Measurements from ENCODE around the gene SPNS2. TPM values are rescaled to one million over a fixed set of nuclear protein-coding genes. Genes with fewer than 3 reads are reported as not detected.

The SPNS2 gene
- total RNA-seq, 1 experiment from 2014 or later = 0.08 TPM

DNA sequence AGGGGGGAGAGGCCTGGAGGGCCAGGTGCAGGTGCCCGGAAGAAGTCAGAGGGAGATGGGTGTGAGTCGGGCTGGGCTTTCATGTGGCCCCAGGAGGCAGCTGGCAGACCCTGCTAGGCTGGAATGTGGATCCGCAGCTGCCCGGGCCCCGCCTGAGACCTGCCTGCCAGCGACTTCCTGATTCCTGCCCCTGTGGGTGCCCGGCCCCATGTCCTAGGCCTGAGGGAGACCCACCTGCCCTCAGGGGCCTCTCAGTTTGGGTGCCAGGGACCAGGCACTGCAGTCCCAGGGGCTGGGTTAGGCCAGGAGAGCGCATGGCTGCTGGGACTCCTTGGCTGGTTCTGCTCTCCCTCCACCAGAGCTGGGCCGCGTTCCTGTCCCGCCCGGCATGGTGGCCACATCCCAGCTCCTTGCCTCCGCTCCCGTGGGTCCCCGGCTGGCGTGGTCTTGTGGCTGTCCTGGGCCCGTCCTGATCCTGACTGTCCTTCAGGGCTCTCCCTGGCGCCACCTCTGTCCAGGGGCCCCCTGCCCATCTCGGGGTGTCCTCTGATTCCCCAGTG lies 22.1 kb upstream of the SPNS2 start:
- Histone ChIP-seq H3K27ac (no peak overlapping the region), H3K4me1 (peaks cover 10% of the 10 kb centered on the region)
- peak; percentile 19 to 24 for DNase-seq

DNA sequence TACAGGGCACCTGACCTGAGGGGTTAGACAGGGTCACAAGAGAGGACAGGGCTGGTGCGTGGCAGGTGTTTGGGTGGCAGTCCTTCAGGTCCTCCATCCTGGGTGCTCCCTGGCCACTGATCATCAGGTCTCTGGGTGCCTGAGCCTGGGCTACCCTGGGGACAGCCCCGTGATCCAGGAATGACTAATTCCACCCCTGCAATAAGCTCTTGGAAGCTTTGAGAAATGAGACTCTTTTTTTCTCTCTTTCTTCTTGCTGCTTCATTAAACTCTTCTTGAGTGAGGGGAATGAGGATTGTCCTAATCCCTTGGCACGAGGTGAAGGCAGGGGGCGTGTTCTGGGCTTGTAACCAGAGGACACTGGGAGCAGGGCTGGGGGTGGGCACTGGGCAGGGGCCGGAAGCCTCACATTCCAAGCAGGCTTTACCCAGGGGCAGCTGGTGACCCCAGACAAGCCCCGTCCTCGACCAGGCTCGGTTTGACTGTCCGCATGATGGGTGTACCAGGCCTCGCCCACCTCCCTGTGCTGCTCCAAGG lies 21.4 kb upstream of the SPNS2 start:
- no peak overlapping the region for H3K27ac ChIP-seq
- H3K9me3 ChIP-seq (replicated peaks) = no peaks in the 10 kb centered on the region
- H3K4me1 ChIP-seq = peaks cover 10% of the 10 kb centered on the region
- DNase-seq = no peak
- no peaks in the 10 kb centered on the region for H3K36me3 ChIP-seq
- no peak overlapping the region for H3K4me3 ChIP-seq
- no peaks in the 10 kb centered on the region for H3K27me3 ChIP-seq

More for the DNA sequence above, 22.1 kb upstream of the SPNS2 start:
- H3K4me3 ChIP-seq = no peak overlapping the region
- no peaks in the 10 kb centered on the region for H3K36me3 ChIP-seq
- H3K9me3 ChIP-seq (replicated peaks) = no peaks in the 10 kb centered on the region
- no peaks in the 10 kb centered on the region for H3K27me3 ChIP-seq

DNA sequence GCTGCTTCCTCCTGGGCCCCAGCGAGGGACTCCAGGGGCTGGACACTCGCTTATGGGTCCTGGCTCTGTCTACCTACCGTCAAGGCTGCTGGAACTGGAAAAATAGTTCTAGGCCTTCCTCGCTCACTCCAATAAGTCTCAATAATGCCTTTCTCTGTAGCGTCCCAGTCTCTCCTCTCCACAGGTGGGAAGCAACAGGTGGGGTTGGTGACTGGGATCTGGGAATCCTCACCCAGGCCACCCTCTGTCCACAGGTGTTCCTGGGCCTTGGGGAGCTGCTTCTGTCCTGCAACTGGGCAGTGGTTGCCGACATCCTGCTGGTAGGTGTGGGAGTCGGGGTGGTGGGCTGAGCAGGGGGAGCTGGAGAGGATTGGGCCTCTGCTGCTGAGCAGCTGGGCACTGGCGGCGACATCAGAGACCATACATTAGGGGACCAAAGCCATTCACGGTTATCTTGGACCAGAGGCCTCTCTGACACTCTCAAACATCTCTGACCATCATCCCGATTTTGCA lies 20.3 kb upstream of the SPNS2 start:
- H3K27me3 ChIP-seq = no peaks in the 10 kb centered on the region
- H3K27ac ChIP-seq = no peak overlapping the region
- no peak for DNase-seq
- no peaks in the 10 kb centered on the region for H3K9me3 ChIP-seq (replicated peaks)
- H3K4me3 ChIP-seq = no peak overlapping the region
- H3K4me1 ChIP-seq = peaks cover 10% of the 10 kb centered on the region
- H3K36me3 ChIP-seq = no peaks in the 10 kb centered on the region

DNA sequence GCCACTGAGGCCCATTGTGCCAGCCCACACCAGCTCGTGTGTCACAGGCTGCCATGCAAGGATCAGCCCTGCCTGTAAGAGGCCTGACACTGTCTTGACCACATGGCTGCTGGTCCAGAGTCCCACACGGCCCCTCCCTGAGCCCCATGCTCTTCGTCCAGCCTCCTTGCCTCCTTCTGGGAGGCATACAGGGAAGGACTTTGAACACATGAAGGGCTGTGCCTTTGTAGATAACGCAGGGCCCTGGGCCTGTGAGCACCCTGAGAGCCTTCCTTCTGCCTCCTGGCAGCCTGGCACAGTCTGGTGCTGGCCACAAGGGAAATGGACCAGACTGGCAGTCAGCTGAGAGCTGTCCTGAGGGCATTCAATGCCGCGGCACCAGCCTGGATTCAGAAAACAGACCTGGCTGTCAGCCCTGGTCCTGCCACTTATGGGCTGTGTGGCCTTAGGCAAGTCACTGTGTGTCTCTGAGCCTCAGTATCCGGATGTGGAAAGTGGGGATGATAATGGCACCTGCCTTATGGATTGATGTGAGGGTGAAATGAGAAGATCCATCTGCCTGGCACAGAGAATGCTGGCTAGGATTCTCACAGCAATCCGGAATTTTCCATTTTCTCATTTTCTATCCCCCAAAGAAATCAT lies 19.2 kb upstream of the SPNS2 start:
- Histone ChIP-seq H3K36me3 (no peaks in the 10 kb centered on the region), H3K4me3 (no peak overlapping the region), H3K9me3 (replicated peaks) (no peaks in the 10 kb centered on the region), H3K27me3 (no peaks in the 10 kb centered on the region), H3K4me1 (peaks cover 10% of the 10 kb centered on the region), H3K27ac (no peak overlapping the region)
- DNase-seq = no peak

DNA sequence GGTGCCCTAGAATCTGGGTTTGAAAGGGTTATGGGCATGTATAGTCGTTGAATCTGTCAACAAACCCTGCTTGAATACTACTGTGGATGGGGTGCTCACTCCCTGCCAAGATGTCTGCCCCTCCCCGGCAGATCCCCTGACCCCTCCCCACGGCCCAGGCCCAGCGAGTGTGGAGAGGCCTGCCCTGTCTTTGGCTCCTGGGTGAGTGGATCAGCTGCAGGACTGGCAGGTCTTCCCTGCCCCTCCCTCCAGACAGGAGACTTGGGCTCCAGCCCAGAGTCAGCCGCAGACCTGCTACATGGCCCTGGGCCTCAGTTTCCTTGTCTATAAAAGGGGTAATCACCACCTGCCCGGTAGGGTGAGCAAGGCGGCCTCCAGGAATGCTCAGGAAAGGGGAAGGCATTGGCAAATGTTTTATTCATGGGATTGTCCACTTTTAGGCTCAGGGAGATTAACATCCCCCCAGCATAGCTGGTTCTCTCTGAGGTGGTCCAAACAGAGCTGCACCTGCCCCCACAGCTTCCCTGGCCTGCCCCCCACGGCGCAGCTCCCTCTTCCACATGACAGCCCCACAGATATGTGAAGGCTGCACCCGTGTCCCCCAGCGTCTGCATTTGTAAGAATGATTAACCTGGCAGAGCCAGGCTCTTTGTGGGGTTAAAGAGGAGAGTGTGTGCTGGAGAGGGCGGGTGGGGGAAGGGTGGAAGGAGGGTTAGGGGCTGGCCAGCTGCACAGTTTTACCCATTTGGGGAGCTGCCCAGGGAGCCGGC lies 18.5 kb upstream of the SPNS2 start:
- Histone ChIP-seq H3K4me1 (peaks cover 10% of the 10 kb centered on the region), H3K9me3 (replicated peaks) (no peaks in the 10 kb centered on the region)

DNA sequence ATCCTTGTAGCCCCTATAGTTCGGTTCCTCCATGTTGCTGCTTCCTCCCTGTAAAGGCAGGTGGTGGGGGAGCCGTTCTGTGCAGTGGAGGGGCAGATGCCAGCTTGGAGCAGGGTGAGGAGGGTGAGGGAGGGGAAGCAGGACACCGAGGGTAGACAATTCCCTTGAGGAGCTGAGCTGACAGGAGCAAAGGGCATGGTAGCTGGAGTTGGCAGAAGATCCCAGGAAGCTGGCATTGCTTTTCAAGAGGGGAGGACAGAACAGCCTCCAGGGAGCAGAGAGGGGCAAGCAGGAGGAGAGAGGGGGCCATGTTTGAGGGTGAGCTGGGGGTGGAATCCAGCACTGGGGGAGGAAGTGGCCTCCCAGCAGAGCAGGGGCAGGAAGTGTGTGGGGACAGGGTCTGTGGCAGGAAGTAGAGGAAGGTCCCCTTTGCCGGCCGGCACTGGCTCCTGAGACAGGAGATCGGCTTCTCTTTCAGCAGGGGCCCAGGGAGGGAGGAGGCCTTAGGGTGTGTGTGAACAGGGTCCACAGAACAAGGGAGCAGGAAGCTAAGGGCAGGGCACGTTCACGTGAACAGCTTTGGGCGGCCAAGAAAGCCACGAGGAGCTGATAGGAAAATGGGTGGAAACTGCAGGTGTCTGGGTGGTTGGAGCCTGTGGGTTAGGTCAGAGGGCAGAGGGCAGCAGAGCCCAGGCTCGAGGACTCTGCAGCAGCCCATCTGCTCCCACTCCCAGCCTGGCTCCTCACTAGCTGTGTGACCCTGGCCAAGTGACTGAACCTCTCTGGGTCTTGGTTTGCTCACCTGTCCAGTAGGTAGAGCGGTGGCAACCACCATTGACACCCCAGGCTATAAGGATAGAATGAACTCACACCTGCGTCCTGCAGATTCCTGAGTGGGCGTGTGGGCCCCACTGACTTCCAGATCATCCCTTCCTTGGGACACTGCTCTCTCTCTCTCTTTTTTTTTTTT lies 17.5 kb upstream of the SPNS2 start:
- Histone ChIP-seq H3K9me3 (replicated peaks) (no peaks in the 10 kb centered on the region), H3K4me1 (peaks cover 5% of the 10 kb centered on the region), H3K4me3 (no peak overlapping the region), H3K27me3 (no peaks in the 10 kb centered on the region), H3K36me3 (no peaks in the 10 kb centered on the region), H3K27ac (no peak overlapping the region)
- DNase-seq = no peak

More for the DNA sequence above, 18.5 kb upstream of the SPNS2 start:
- DNase-seq = no peak
- Histone ChIP-seq H3K27ac (no peak overlapping the region), H3K4me3 (no peak overlapping the region), H3K36me3 (no peaks in the 10 kb centered on the region), H3K27me3 (no peaks in the 10 kb centered on the region)

DNA sequence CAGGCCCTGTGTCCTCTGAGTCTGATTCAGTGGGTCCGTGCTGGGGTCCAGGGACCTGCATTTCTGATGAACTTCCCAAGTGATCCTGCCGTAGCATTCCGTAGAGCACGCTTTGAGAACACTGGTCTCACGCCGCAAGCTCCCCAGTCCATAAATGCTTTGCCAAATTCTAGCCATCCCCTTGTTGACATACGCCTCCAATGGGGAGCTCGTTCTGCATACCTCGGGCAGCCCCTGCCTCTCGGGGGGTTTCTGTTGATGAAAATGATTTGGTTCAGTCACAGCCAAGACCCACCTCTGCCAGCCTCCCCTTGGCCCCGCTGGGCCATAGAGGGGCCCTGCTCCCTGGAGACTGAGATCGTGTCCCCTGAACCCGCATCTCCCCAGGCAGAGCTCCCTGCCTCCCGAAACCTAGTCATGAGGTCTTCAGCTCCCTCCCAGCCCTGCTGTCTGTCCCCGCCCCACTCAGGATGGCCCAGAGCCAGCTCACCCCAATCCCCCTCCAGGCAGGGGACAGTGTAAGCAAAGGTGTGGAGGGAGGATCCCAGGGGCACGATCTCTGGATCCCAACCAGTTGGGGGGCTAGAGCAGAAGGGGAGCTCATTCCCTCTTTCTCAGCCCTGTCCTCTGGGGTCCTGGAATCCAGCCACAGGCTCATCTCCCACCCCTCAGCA lies 16.2 kb upstream of the SPNS2 start:
- DNase-seq = no peak
- H3K4me1 ChIP-seq = no peaks in the 10 kb centered on the region
- no peak overlapping the region for H3K4me3 ChIP-seq
- H3K36me3 ChIP-seq = no peaks in the 10 kb centered on the region
- H3K27ac ChIP-seq = no peak overlapping the region
- H3K27me3 ChIP-seq = no peaks in the 10 kb centered on the region
- no peaks in the 10 kb centered on the region for H3K9me3 ChIP-seq (replicated peaks)

DNA sequence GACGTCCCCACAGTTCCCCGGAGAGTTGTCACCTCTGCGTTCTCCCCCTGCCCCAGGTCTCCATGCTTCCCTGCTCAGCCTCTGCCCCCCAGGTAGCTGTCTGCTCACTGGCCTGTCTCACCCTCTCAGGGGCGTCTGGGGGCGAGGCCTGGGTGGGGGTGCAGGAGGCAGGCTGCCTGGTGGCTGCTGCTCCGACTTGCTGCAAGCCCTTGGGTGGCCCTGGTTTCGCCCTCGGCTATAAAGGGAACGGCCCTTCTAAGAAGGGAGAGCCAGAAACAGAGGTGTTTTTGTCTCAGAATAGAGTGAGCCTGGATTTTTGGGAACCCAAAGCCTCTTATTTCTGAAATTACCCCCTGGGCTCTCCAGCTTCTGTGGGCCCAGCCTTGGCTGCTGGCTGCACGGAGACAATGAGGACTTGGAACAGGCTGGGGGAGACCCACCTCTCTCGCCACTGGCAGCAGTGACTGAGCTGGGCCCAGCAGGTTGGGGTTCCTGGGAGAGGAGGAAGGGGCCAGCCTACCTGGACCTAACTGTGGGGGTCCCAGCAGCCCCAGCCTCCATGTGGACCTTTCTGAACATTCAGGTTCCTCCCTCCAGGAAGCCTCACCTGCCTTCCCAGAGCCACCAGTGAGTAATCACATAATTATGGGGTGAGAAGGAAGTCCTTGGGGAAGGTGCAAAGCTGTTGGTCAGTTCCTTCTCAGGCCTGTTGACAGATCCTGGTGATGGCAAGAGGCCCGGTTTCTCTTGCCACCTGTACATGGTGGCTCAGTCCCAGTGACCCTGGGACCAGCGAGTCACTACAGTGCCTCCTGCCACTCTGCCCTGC lies 15.5 kb upstream of the SPNS2 start:
- DNase-seq = no peak
- H3K36me3 ChIP-seq = no peaks in the 10 kb centered on the region
- no peak overlapping the region for H3K27ac ChIP-seq
- no peaks in the 10 kb centered on the region for H3K4me1 ChIP-seq
- H3K27me3 ChIP-seq = no peaks in the 10 kb centered on the region
- no peak overlapping the region for H3K4me3 ChIP-seq
- no peaks in the 10 kb centered on the region for H3K9me3 ChIP-seq (replicated peaks)

DNA sequence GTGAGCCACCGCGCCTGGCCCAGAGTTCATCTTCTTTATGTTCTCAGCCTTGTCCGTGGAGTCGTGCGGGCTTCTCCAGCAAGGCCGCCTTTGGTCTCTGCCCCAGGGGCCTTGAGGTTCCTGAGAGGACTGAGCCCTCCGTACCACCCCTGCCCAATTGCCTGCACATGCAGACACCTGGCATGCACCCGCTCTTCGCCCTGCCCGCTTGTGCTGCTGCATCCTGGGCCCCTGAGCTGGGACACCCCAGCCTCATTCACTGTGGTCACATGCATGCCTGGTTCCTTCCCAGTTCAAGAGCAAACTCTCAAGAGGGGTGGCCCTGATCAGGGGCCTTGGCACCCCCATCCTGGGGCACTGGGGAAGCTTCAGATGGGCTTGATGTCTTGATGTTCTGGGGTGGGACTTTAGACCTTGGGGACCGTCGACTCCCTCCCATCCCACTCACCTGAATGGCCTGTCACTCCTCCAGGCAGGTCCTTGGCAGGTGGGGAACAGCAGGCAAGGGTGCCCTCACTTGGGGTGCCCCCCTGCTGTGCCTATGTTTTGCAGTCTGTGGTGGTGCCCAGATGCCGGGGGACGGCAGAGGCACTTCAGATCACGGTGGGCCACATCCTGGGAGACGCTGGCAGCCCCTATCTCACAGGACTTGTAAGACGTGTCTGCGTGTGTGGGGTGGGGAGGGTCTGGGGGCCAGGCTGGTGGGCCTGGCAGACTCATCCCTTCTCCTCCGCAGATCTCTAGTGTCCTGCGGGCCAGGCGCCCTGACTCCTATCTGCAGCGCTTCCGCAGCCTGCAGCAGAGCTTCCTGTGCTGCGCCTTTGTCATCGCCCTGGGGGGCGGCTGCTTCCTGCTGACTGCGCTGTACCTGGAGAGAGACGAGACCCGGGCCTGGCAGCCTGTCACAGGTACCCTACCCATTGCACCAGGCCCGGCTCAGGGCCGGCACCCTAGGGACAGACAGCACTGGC lies 12.7 kb upstream of the SPNS2 start:
- Histone ChIP-seq H3K36me3 (no peaks in the 10 kb centered on the region), H3K4me1 (no peaks in the 10 kb centered on the region), H3K9me3 (replicated peaks) (no peaks in the 10 kb centered on the region), H3K27ac (no peak overlapping the region), H3K4me3 (no peak overlapping the region), H3K27me3 (no peaks in the 10 kb centered on the region)
- DNase-seq = no peak

DNA sequence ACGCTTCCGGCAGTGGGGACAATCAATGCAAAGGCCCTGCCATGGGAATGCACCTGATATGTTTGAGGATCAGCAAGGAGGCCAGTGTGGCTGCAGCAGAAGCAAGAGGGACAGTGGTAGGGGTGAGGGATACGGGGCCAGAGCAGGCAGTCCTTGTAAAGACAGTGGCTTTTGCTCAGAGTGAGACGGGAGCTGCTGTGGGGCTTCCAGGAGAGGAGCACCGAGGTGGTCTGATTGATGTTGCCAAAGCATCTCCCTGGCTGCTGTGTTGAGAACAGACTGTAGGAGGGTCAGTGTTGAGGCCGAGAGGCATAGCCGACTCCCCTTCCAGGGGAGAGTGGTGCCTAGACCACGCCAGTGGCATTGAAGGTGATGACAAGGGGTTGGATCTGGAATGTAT lies 11.4 kb upstream of the SPNS2 start:
- no peaks in the 10 kb centered on the region for H3K4me1 ChIP-seq
- H3K27me3 ChIP-seq = no peaks in the 10 kb centered on the region
- no peak overlapping the region for H3K4me3 ChIP-seq
- no peak overlapping the region for H3K27ac ChIP-seq
- no peaks in the 10 kb centered on the region for H3K36me3 ChIP-seq
- no peak for DNase-seq
- H3K9me3 ChIP-seq (replicated peaks) = no peaks in the 10 kb centered on the region

DNA sequence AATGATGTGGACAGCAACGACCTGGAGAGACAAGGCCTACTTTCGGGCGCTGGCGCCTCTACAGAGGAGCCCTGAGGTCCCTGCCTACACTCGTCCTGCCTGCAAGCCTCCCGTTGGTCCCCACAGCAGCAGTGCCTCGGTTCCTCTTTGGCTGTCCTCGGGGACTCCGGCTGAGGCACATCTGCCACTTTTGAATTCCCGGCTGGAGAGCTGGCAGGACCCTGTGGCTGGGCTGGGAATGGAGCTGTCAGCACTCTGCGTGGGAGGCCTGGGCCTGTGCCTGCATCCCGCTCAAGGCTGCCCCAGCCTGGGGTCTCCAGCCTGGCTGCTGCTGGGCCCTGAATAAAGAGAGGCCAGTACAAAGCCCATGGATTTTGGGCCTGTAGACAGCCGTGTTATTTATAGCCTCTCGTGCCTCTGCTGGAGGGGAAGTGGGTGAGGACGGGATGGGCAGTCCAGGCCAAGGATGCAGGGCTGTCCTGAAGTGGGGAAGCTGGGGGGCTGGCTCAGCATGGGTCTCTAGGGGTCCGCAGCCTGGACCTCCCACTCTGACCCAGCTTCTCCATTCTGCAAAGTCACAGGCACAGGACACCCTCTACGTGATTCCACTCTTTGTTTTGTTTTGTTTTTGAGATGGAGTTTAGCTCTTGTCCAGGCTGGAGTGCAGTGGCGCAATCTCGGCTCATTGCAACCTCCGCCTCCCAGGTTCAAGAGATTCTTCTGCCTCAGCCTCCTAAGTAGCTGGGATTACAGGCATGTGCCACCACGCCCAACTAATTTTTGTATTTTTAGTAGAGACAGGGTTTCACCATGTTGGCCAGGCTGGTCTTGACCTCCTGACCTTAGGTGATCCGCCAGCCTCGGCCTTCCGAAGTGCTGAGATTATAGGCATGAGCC lies 10.6 kb upstream of the SPNS2 start:
- Histone ChIP-seq H3K27me3 (no peaks in the 10 kb centered on the region), H3K9me3 (replicated peaks) (no peaks in the 10 kb centered on the region), H3K27ac (no peak overlapping the region), H3K36me3 (no peaks in the 10 kb centered on the region), H3K4me1 (no peaks in the 10 kb centered on the region), H3K4me3 (no peak overlapping the region)
- DNase-seq = no peak
